Epithelial cell of proximal tubule (primary cell): Measurements from ENCODE around the gene DUSP8. TPM values are rescaled to one million over a fixed set of nuclear protein-coding genes. Genes with fewer than 3 reads are reported as not detected.
A peak's percentile ranks its signal among the peaks of the same experiment; 100 is the strongest.

Source experiments
- DNase-seq: peaks from one replicate; pipeline ENCODE4 v3.0.0-alpha.2; 2011; ENCODE audit warnings: low read depth
- H3K4me3 ChIP-seq: 2 replicates; pipeline ENCODE4 v1.5.1; 2011; ENCODE audit warnings: low read depth, mild to moderate bottlenecking, low read length
- total RNA-seq: library from RNA; depleted of rRNA; stranded (reverse); fragments of >200 nt; gene quantifications from 2 replicates; pipeline ENCODE4 v1.2.3, GENCODE V29; 2015
- TF ChIP-seq, protein P1 (sequence below): conservative IDR thresholded peaks from 2 replicates; pipeline ENCODE4 v1.5.1; 2012; ENCODE audit warnings: low read depth, mild to moderate bottlenecking, low read length

Gene DUSP8
- total RNA-seq, 1 donor from 2014 or later: 13.1 TPM

DNA sequence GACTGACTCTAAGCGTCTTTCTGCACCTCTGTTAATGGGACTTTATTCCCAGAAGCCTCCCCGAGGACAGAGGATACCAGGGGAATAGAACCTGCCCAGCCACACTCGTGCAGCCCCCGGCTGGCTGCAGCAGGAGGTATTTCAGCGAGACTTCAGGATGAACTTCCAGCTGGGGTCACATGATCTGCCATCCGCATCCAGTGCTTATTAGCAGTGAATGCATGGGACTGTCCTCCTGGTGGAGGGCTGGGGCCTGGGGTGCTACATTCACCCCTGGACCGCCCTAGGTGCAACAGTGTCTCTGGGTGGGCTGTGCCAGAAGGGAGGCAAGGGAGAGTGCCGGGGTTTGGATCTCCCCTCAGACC, 1.6 kb downstream of the DUSP8 start:
- TF ChIP-seq, protein P1, sequence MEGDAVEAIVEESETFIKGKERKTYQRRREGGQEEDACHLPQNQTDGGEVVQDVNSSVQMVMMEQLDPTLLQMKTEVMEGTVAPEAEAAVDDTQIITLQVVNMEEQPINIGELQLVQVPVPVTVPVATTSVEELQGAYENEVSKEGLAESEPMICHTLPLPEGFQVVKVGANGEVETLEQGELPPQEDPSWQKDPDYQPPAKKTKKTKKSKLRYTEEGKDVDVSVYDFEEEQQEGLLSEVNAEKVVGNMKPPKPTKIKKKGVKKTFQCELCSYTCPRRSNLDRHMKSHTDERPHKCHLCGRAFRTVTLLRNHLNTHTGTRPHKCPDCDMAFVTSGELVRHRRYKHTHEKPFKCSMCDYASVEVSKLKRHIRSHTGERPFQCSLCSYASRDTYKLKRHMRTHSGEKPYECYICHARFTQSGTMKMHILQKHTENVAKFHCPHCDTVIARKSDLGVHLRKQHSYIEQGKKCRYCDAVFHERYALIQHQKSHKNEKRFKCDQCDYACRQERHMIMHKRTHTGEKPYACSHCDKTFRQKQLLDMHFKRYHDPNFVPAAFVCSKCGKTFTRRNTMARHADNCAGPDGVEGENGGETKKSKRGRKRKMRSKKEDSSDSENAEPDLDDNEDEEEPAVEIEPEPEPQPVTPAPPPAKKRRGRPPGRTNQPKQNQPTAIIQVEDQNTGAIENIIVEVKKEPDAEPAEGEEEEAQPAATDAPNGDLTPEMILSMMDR: no peak
- no peak overlapping the region for H3K4me3 ChIP-seq
- no peak for DNase-seq

DNA sequence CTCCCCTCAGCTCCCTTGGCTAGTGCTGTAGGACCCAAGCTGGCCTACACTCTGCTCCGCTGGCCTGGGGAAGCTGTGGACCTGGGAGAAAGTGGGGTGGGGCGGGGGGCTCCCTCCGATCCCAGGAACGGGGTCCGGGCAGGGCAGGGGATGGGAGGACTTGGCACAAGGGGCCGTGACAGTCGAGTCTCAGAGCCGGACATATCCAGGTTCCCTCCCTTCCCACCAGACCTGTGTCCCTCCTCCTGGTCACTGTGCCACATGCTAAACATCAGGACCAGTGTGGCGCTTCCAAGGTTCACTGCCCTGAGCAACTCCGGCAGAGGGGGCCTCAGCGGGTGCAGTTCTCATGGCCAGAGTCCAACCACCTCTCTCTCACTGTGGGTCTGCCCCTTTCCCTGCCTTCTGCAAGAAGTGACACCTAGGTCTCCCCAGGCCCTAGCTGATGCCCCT, 2.0 kb downstream of the DUSP8 start:
- TF ChIP-seq, protein P1: no peak
- no peak overlapping the region for H3K4me3 ChIP-seq
- no peak for DNase-seq

DNA sequence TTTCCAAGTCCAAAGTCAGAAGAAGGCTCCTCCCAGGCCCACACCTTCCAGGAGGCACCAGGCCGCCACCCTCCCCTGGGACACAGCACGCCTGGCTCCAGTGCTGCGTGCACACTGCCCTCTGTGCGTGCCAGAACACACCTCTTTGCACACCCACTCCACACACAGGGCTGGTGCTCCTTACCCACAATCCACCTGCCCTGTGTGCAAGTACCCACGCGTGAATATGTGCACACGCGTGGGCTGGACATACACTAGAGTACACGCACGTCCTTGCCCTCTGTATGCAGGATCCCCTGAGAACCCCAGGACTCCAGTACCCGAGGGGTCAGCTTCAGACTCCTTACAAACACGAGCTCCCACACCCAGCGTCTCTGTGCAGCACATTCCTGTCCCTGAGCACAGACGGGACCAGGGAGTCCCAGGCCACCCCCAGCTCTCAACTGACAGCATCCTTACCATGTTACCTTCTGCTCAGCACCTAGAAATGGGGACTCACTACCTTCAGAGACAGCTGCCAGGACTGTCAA, 2.8 kb downstream of the DUSP8 start:
- TF ChIP-seq, protein P1: no peak
- H3K4me3 ChIP-seq: no peak overlapping the region
- DNase-seq: no peak

DNA sequence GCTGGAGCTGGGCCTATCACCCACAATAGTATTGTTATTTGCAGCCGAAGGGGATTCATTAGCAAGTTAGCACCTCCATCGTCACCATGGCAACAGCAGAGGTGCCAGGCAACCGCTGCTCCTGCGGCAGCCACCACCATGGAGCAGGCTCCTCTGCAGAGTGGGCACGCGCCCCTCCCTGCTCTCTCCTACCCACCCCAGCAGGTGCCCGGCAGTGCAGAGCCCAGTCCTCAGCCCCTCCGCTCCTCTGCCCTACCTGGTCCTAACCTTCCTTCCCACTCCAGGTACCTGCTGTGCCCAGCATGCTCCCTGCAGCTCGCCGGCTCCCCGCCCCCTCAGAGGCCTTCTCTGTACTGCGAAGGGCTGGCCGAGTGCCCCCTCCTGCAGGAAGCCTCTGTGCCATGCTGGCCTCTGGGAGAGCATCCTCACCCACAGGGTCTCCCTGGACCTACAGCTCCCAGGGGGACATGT, 3.6 kb downstream of the DUSP8 start:
- no peak for DNase-seq
- TF ChIP-seq, protein P1: no peak
- no peak overlapping the region for H3K4me3 ChIP-seq

DNA sequence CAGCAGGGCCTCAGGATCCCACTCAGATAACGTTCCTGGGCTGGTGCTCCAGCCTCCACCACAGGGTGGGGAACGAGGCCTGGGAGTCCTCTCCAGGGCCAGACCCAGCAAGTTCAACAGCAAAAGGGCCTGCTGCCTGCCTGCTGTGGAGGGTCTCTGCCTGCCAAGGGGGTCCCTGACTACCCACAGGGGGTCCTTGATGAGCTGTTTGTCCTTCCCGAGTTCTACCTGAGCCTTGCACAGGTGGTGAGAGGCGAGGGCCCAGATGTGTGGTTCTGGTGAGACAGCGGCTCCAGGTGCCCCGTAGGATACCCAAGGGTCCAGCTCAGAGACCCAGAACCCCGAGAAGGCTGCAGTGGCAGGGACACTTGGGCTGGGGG, 4.4 kb downstream of the DUSP8 start:
- TF ChIP-seq, protein P1: no peak
- H3K4me3 ChIP-seq: no peak overlapping the region

DNA sequence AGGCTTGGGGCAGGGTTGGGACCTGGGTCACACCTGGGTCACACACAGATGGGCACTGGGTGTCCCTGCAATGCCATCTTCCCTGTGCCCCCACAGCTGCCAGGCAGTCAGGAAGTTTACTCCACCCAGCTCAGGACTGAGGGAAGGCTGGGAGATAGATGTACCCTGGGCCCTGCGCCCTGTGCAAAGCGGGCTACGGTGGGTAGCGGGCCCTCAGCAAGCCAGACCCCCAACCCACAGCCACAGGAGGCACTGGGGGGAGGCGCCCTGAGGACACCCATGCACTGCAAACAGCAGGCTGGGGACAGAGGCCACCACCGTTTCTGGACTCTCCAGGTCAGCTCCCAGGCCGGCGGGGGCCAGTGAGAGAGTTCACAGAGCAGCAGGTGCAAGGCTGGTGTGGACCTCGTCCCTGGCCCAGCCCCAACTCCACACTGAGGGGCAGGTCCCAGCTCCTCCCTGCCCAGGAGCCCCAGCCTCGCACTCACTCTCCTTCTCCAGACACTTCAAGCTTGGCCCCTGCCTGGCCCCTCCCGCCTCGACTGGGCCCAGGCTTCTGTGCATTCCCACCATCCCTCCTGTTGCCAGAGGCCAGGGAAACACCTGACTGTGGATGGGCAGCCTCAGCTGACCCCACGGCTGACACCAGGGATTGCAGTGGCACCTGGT, 4.9 kb downstream of the DUSP8 start:
- TF ChIP-seq, protein P1: no peak
- H3K4me3 ChIP-seq: no peak overlapping the region
- DNase-seq: no peak

More for the DNA sequence above, 4.4 kb downstream of the DUSP8 start:
- no peak for DNase-seq

DNA sequence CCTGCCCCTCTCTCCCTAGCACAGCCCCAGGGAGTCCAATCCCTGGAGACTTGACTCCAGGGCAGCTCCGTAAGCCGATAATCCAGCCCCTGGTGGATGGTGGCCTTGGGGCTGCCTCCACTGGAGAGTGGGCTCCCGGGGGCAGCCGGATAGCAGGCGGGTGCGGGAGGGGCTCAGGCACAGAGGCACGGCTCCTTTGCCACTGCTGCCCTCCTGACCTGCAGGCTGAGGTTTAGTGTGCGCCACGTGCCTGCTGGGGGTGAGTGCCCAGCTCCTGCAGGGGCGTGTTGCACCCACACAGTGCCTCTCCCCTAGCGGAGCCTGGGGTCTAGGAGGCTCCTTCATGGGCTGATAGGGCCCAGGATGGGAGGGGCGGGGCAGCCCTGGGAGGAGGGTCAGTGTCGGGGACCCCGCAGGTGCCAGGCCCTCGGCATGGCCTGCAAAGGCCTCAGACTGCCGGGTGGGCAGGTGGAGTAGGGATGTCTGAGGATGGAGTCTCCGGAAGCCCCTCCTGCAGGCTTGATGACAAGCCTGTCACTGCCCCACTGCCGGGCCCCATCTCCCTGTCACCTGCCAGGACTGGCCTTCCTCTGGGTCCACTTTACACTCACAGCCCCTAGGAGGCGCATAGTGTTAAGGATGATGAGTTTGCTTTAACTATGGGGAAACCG, 5.6 kb downstream of the DUSP8 start:
- TF ChIP-seq, protein P1: peak; percentile 29
- DNase-seq: no peak

More for the DNA sequence above, 5.6 kb downstream of the DUSP8 start:
- H3K4me3 ChIP-seq: no peak overlapping the region
